NOMO-1 treated with dmso at 0.1 percent for 144 hours (cell line): ENCODE data around the gene MCM7.
A peak's percentile ranks its signal among the peaks of the same experiment; 100 is the strongest.

ENCODE experiments used
- DNase-seq: peaks from one replicate; lab custom pipeline; 2025; ENCODE audit not compliant: unreplicated experiment; lab: John Stamatoyannopoulos, UW

The MCM7 gene

GRCh38 chr7:100124301-100125230, 23.4 kb upstream of the MCM7 start:
- DNase-seq = no peak

DNA sequence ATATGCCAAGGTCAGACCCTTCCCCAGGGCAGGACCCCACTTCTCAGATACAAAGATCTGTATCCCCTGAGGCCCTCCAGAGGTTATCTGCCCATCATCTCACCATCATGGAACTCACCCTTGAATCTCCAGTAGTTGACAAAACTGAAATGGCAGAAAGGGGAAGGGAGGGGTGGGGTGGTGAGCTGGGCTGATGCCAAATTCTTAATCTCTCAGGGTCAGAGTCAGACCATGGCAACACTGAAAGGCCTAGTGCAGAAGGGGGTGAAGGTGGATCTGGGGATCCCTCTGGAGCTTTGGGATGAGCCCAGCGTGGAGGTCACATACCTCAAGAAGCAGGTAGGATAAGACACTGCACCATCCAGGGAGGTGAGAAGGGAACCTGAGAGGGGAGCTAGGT, 21.4 kb upstream of the MCM7 start:
- DNase-seq = no peak

- no peak for DNase-seq
Measured at GRCh38 chr7:100122067-100122466, 20.9 kb upstream of the MCM7 start.

DNA sequence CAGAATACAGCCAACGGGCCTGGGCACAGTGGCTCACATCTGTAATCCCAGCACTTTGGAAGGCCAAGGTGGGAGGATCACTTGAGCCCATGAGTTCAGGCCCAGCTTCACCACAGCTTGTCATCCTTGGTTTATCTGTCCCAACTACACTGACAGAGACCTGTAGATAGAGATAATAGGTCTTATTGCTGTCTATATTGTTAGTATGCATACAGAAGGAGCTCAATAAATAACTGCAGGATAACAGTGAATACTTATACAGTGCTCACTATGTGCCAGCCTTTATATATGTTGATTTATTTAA, 19.5 kb upstream of the MCM7 start:
- DNase-seq = no peak

GRCh38 chr7:100119970-100120732, 19.0 kb upstream of the MCM7 start:
- DNase-seq = peak; percentile 34

GRCh38 chr7:100119072-100119969, 18.1 kb upstream of the MCM7 start, which contains the start of the genes CNPY4 and TAF6:
Gene CNPY4, plus strand, starts transcription at chr7:100119634. Its CDS starts 111 bp downstream, at chr7:100119745.
Gene TAF6, minus strand, starts transcription at chr7:100119358. Its CDS starts 5,149 bp downstream, at chr7:100114209.
- DNase-seq = peak; percentile 94

- DNase-seq = no peak
Measured at GRCh38 chr7:100118388-100119071, 17.3 kb upstream of the MCM7 start.

GRCh38 chr7:100115026-100115425, 13.8 kb upstream of the MCM7 start:
- no peak for DNase-seq

DNA sequence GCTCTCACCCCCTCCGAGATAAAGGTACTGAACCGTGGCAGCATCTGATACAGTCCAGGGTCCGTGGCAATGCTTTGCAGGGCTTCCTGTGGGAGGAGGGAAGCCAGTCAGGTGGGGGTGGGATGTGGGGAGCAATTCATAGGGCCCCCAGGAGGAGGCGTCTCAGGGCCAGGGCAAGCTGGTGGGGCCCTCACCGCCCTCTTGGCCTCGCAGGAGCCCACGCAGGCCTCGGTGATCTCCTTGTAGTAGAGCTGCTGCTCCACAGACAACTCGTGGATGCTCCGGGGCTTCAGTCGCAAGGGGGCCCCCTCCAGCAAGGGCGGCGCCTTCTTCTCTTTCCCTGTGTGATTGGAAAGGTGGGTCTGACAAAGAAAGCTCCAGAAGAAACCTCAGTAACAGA, 10.7 kb upstream of the MCM7 start:
- DNase-seq = no peak

GRCh38 chr7:100111156-100111555, 10.0 kb upstream of the MCM7 start:
- no peak for DNase-seq

DNA sequence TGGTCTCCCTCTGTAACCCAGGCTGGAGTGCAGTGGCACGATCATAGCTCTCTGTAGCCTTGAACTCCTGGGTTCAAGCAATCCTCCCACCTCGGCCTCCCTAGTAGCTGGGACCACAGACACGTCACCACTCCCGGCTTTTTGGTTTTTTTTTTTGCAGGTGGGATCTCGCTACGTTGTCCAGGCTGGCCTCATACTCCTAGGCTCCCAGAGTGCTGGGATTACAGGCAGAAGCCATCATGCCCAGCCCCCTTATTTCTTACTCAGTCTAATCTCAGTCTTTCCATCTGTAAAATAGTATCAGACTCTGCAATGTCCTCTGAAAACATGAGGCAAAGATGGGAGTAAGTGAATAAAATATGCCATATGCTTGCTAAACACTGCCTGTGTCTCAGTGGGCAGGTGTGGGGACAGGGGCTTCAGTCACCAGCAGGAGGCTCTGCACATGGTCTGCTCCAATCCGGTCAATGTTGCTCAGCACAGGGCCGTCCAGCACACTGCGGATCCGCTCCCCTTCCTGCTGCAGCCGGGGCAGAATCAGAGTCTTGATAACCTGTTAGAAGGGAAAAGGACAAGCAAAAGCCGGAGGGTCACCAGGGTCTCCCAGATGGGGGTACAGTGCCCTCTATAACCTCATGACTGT, 8.4 kb upstream of the MCM7 start:
- no peak for DNase-seq

- DNase-seq = no peak
Measured at GRCh38 chr7:100107890-100108289, 6.7 kb upstream of the MCM7 start.

DNA sequence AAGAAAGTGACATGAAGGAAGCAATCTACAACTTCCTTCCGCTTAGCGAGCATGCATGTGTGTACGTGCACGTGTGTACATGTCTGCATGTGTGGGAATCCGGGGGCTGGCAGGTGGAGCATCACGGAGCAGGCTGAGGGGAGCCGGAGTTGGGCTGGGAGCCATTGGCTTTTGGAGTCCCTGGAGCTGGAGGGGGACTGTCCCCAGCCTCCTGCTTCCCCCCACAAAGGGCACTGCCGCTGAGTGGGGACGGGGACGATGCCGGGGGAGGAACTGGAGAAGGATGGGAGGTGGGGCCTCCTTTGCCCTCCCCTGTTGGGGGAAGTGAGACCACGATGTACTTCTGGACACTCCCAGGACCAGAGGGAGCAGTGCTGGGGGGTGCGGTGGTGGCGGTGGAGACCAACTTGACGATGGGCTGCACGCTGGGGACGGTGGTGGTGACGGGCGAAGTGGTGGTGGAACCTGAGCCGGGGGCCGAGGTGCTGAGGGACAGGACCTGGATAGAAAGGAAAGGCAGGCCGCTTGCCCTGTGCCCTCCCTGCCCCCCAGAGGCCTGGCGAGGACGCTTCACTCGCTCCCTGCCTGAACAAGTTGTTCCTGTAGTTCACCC, 6.0 kb upstream of the MCM7 start:
- no peak for DNase-seq

- no peak for DNase-seq
Measured at GRCh38 chr7:100106633-100107032, 5.4 kb upstream of the MCM7 start.

- DNase-seq = no peak
Measured at GRCh38 chr7:100105534-100105933, 4.3 kb upstream of the MCM7 start.

DNA sequence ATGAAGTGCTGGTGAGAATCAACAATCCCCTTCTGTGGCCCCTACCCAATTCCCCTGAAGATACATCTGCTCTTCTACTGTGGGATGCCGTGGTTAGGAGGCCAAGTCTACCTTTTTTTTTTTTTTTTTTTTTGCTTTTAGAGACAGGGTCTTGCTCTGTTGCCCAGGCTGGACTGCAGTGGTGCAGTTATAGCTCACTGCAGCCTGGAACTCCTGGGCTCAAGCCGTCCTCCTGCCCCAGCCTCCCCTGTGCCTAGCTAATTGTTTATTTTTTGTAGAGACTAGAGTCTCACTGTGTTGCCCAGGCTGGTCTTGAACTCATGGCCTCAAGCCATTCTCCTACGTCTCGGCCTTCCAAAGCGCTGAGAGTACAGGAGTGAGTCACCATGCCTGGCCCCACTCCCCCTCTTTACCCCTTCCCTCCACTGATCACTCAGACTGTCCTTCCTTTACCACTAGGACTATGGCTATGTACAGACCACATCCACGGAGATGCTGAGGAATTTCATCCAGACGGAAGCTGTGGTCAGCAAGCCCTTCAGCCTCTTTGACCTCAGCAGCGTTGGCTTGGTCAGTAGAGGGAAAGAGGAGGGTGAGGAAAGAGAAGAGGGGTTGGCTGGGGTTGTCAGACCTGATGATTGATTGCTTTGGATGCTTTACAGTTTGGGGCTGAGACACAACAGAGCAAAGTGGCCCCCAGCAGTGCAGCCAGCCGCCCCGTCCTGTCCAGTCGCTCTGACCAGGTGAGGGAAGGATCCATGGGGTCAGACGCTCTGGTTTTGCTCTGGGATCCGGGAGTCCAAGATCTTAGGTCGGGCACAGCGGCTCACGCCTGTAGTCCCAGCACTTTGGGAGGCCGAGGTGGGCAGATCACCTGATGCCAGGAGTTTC, 2.0 kb upstream of the MCM7 start:
- DNase-seq = no peak

DNA sequence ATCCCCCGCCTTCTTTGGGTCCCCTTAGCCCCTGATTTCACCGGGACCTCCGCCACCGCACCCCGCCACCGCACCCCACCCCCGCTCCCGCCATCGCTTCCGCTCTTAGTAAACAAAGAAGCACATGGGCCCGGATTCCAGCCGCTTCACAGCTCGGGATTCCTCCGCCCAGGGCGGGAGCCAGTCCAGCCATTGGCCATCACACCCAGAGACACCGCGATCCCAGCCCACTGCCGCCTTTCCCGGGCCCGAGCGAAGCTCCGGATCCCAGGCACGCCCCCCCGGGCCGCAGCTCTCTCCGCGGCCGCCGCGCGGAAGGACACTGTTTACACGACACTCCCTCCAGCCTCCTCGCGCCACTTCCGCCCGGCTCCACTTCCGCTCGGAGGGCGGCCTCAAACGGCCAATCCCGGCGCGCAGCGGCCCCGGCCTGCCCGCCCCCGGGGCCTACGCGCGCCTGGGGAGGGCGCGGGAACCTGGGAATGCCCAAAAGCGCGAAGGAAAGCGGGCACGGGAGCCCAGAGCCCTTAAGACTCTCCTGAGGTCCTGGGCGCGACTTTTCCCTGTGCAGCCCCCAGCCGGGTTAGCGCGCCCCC, 679 bp downstream of the MCM7 start:
- peak; percentile 86 for DNase-seq

DNA sequence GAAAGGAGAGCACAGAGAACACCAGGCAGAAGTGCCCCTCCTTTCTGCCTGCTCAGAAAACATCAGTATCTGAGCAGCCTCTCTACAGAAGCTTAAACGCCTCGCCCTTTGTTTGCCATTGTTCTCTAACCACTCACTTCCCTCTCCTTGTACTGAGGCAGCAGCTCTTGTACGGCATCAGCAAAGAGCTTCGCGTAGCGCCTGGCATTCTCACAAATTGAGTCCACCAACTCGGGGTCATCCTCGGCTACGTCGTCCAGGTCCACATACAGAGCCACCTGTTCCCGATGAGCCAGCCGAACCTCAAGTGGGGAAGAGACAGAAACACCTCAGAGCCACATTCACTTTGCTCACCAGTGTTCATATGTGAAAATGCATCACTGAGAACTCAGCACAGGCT, 1.7 kb downstream of the MCM7 start:
- DNase-seq = no peak
